Endodermal cell (in vitro differentiated cells): ENCODE measurements around the gene PTPN14. TPM values are rescaled to one million over a fixed set of nuclear protein-coding genes. Genes with fewer than 3 reads are reported as not detected.

Experiments used
- DNase-seq: peaks from one replicate; pipeline ENCODE4 v3.0.0-alpha.2; 2017
- H3K27ac ChIP-seq: 2 replicates; pipeline ENCODE4 v1.5.1; 2013; ENCODE audit warnings: mild to moderate bottlenecking, low read depth, low read length, moderate library complexity
- H3K27me3 ChIP-seq: 2 replicates; pipeline ENCODE4 v1.6.1; 2013; ENCODE audit warnings: mild to moderate bottlenecking, low read length, moderate library complexity; ENCODE audit not compliant: insufficient read depth, control insufficient read depth, poor library complexity, severe bottlenecking
- H3K36me3 ChIP-seq: 2 replicates; pipeline ENCODE4 v1.7.0; 2013; ENCODE audit warnings: mild to moderate bottlenecking, low read length, moderate library complexity; ENCODE audit not compliant: control insufficient read depth, insufficient read depth
- H3K4me1 ChIP-seq: one replicate; pipeline ENCODE4 v1.7.0; 2013; ENCODE audit warnings: low read length; ENCODE audit not compliant: control insufficient read depth, insufficient read depth
- H3K4me3 ChIP-seq: 2 replicates; pipeline ENCODE4 v1.5.1; 2013; ENCODE audit warnings: mild to moderate bottlenecking, low read length, moderate library complexity
- H3K9ac ChIP-seq: 2 replicates; pipeline ENCODE4 v1.6.1; 2013; ENCODE audit warnings: mild to moderate bottlenecking, low read length, moderate library complexity; ENCODE audit not compliant: poor library complexity, severe bottlenecking; ENCODE audit errors: extremely low read depth
- H3K9me3 ChIP-seq: 2 replicates; pipeline ENCODE4 v1.6.1; 2013; ENCODE audit warnings: mild to moderate bottlenecking, low read length, moderate library complexity; ENCODE audit not compliant: control insufficient read depth
- H3K27ac Mint-ChIP-seq: 2 replicates; pipeline ENCODE4 v1.8.0; 2020; ENCODE audit warnings: mixed read lengths
- H3K27me3 Mint-ChIP-seq: 2 replicates; pipeline ENCODE4 v1.8.0; 2021; ENCODE audit warnings: mild to moderate bottlenecking, mixed read lengths; ENCODE audit not compliant: insufficient read depth
- H3K36me3 Mint-ChIP-seq: 2 replicates; pipeline ENCODE4 v1.8.0; 2020; ENCODE audit warnings: low read depth, mixed read lengths
- H3K4me1 Mint-ChIP-seq: 2 replicates; pipeline ENCODE4 v1.8.0; 2020; ENCODE audit warnings: mixed read lengths
- H3K4me3 Mint-ChIP-seq: 2 replicates; pipeline ENCODE4 v1.8.0; 2020; ENCODE audit warnings: mild to moderate bottlenecking, moderate library complexity, mixed read lengths
- H3K9me3 Mint-ChIP-seq: 2 replicates; pipeline ENCODE4 v1.8.0; 2020; ENCODE audit warnings: mild to moderate bottlenecking, mixed read lengths
- CTCF ChIP-seq: fragments of 200-600 bp; sonication (generic); conservative IDR thresholded peaks from 2 replicates; pipeline ENCODE4 v1.5.0; 2021; ENCODE audit warnings: antibody characterized with exemption, mild to moderate bottlenecking
- WGBS, 2 experiments: methylation state at CpG; one replicate each; pipeline versions ENCODE4 v1.1.5 to v1.1.7; 2013; ENCODE audit warnings: missing lambda C conversion rate in 2 of 2, mixed read lengths in 1 of 2; ENCODE audit not compliant: insufficient coverage in 1 of 2, insufficient read length in 1 of 2; 5-methylcytosine and 5-hydroxymethylcytosine counted together
- total RNA-seq, 2 donors: library from RNA; stranded (reverse); fragmentation: NEBNext Ultra II Directional in 1 of 2; extraction: Animal tissue kit (Norgen Biotek cat#: 25700) in 1 of 2; gene quantifications; 2 replicates in 1 of 2; 3 replicates in 1 of 2; pipeline ENCODE4 v1.2.1, GENCODE V29; 2021

Gene PTPN14
- total RNA-seq, 2 donors from 2014 or later: 72.6 to 93.2 TPM

GRCh38 chr1:214316593-214316992 is 234.8 kb downstream of the PTPN14 start:
- no peak overlapping the region for H3K9ac ChIP-seq
- H3K27me3 Mint-ChIP-seq: peaks cover 8% of the 10 kb centered on the region
- H3K36me3 ChIP-seq: peaks cover 37% of the 10 kb centered on the region
- peak; percentile 90 for DNase-seq
- no peaks in the 10 kb centered on the region for H3K27me3 ChIP-seq
- no peaks in the 10 kb centered on the region for H3K9me3 ChIP-seq
- H3K4me3 Mint-ChIP-seq: no peak overlapping the region
- H3K9me3 Mint-ChIP-seq: no peaks in the 10 kb centered on the region
- peaks cover 36% of the 10 kb centered on the region for H3K4me1 Mint-ChIP-seq
- peak overlapping the region; percentile 71 for H3K27ac Mint-ChIP-seq
- WGBS, 2 experiments: 50 to 70% methylated on average over 5 of the region's 5 CpGs
- H3K36me3 Mint-ChIP-seq: peaks cover 22% of the 10 kb centered on the region
- no peak overlapping the region for H3K27ac ChIP-seq
- H3K4me1 ChIP-seq: peaks cover 8% of the 10 kb centered on the region
- no peak for TF ChIP-seq CTCF
- H3K4me3 ChIP-seq: no peak overlapping the region

GRCh38 chr1:214314178-214314843 is 237.1 kb downstream of the PTPN14 start:
- Mint-ChIP-seq H3K36me3 (peaks cover 15% of the 10 kb centered on the region), H3K27me3 (peaks cover 8% of the 10 kb centered on the region), H3K4me1 (peaks cover 41% of the 10 kb centered on the region), H3K27ac (no peak overlapping the region), H3K9me3 (no peaks in the 10 kb centered on the region), H3K4me3 (no peak overlapping the region)
- DNase-seq: peak; percentile 32
- no peak for TF ChIP-seq CTCF
- Histone ChIP-seq H3K9me3 (no peaks in the 10 kb centered on the region), H3K36me3 (peaks cover 15% of the 10 kb centered on the region), H3K4me3 (no peak overlapping the region), H3K27me3 (no peaks in the 10 kb centered on the region), H3K9ac (no peak overlapping the region), H3K4me1 (peaks cover 8% of the 10 kb centered on the region), H3K27ac (no peak overlapping the region)
- 73 to 91% methylated on average over 4 to 5 of the region's 5 CpGs for WGBS, 2 experiments

GRCh38 chr1:214312530-214313051 is 238.8 kb downstream of the PTPN14 start:
- no peaks in the 10 kb centered on the region for H3K36me3 ChIP-seq
- H3K4me1 ChIP-seq: peaks cover 4% of the 10 kb centered on the region
- no peaks in the 10 kb centered on the region for H3K9me3 ChIP-seq
- WGBS, 2 experiments: 78 to 85% methylated on average over 8 to 10 of the region's 10 CpGs
- H3K4me3 Mint-ChIP-seq: no peak overlapping the region
- no peak overlapping the region for H3K9ac ChIP-seq
- DNase-seq: peak; percentile 83
- H3K4me3 ChIP-seq: no peak overlapping the region
- H3K9me3 Mint-ChIP-seq: no peaks in the 10 kb centered on the region
- H3K4me1 Mint-ChIP-seq: peaks cover 30% of the 10 kb centered on the region
- no peaks in the 10 kb centered on the region for H3K27me3 ChIP-seq
- no peak overlapping the region for H3K27ac Mint-ChIP-seq
- no peak overlapping the region for H3K27ac ChIP-seq
- peaks cover 6% of the 10 kb centered on the region for H3K36me3 Mint-ChIP-seq
- no peak for TF ChIP-seq CTCF
- H3K27me3 Mint-ChIP-seq: peaks cover 6% of the 10 kb centered on the region
